ENCODE results near the gene ZNF469. TPM values are rescaled to one million over a fixed set of nuclear protein-coding genes. Genes with fewer than 3 reads are reported as not detected.

ZNF469 gene
- total and polyA plus RNA-seq, 9 of the 15 experiments (the other 6 are each of a cell fraction or from before 2014, with no cell fraction given) = 0.01 to 0.04 TPM; not detected in 7

DNA sequence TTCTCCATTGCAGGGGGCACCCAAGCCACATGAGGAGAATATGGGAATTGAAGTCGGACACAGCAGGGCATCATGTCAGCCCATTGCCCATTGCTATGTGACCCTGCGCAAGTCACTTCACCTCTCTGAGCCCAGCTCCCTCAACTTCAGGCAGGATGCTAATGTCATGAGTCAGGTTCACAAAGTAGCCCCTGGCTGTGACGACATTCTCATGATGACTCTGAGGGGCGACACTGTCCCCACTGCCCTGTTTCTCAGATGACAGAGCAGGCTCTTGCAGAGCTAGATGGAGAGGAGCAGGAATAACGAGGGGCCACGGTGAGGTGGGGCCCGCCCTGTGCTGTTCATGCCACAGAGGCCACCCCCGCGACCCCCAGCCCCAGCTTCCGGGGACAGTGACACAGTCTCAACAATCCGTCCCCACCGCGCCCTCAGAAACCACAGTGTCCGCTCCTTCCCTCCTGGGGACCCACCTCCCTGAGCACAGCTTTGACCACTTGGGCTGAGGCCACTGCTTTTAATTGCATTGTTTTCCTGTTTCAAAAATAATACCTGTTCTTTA, 13.2 kb upstream of the ZNF469 start:
- Histone ChIP-seq H3K4me3 (no peak overlapping the region), H3K27me3 (ENCODE audit: control insufficient read depth in 2 of 2, insufficient read depth in 2 of 2, low read length in 2 of 2) (peaks cover 7 to 51% of the 10 kb centered on the region in 2 experiments; a peak in 4 of 5 replicates), H3K9me1 (ENCODE audit: control insufficient read depth, insufficient read depth, low read length) (no peaks in the 10 kb centered on the region), H3K79me2 (ENCODE audit: control insufficient read depth, insufficient read depth, low read length) (no peaks in the 10 kb centered on the region), H3K36me3 (ENCODE audit: control insufficient read depth, insufficient read depth, low read length) (no peaks in the 10 kb centered on the region), H3K9ac (ENCODE audit: insufficient read depth in 1 of 2, low read depth in 2 of 2, low read length in 2 of 2) (no peak overlapping the region), H3K4me1 (replicated peaks in 1 of 2; ENCODE audit: control insufficient read depth in 2 of 2, insufficient read depth in 2 of 2, low read length in 2 of 2) (peaks cover 0 to under 1% of the 10 kb centered on the region in 2 experiments; a peak in 1 of 5 replicates), H2AFZ (ENCODE audit: low read depth, low read length) (no peak overlapping the region), H4K20me1 (replicated peaks; ENCODE audit: control insufficient read depth, insufficient read depth, low read length) (no peaks in the 10 kb centered on the region), H3K4me2 (ENCODE audit: insufficient read depth, low read length) (no peak overlapping the region), H3K9me3 (replicated peaks; ENCODE audit: control insufficient read depth, insufficient read depth, low read depth, low read length) (peaks cover 8% of the 10 kb centered on the region; the same call in 1 of the 2 replicates), H3K27ac (ENCODE audit: extremely low read depth, low read depth, low read length) (no peak overlapping the region)
- no TSS peak for BruUV-seq (replicated peaks)
- FAIRE-seq (no peak), ATAC-seq (no peak), DNase-seq (ENCODE audit: extremely low read depth in 1 of 4, low spot score in 3 of 4) (no peak)
- CTCF ChIA-PET (ENCODE audit: low intra/inter-chr PET ratio) = no interaction called here
- TF ChIP-seq KAT8 (IDR thresholded peaks at IDR 0.05; ENCODE audit: low read depth) (no peak), ZNF668 (CRISPR knock-in tag; IDR thresholded peaks at IDR 0.05) (no peak), GATAD2B (IDR thresholded peaks at IDR 0.05; ENCODE audit: borderline replicate concordance) (no peak), HDAC6 (IDR thresholded peaks at IDR 0.05; ENCODE audit: low read depth, low read length) (no peak), PTBP1 (IDR thresholded peaks at IDR 0.05; ENCODE audit: low read depth, low read length) (no peak), CHD2 (IDR thresholded peaks at IDR 0.05; ENCODE audit: low read depth, low read length) (no peak), MIER1 (IDR thresholded peaks at IDR 0.05; ENCODE audit: low read depth) (no peak), EP400 (IDR thresholded peaks at IDR 0.05) (no peak), MEF2D (tag; conservative IDR thresholded peaks at IDR 0.05; ENCODE audit: low read depth) (no peak), GATA2 (CRISPR knock-in tag; IDR thresholded peaks at IDR 0.05) (no peak)
- TF ChIP-seq, protein P1, sequence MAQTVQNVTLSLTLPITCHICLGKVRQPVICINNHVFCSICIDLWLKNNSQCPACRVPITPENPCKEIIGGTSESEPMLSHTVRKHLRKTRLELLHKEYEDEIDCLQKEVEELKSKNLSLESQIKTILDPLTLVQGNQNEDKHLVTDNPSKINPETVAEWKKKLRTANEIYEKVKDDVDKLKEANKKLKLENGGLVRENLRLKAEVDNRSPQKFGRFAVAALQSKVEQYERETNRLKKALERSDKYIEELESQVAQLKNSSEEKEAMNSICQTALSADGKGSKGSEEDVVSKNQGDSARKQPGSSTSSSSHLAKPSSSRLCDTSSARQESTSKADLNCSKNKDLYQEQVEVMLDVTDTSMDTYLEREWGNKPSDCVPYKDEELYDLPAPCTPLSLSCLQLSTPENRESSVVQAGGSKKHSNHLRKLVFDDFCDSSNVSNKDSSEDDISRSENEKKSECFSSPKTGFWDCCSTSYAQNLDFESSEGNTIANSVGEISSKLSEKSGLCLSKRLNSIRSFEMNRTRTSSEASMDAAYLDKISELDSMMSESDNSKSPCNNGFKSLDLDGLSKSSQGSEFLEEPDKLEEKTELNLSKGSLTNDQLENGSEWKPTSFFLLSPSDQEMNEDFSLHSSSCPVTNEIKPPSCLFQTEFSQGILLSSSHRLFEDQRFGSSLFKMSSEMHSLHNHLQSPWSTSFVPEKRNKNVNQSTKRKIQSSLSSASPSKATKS (CRISPR knock-in tag; IDR thresholded peaks at IDR 0.05) = no peak
- TF ChIP-seq, protein P2, sequence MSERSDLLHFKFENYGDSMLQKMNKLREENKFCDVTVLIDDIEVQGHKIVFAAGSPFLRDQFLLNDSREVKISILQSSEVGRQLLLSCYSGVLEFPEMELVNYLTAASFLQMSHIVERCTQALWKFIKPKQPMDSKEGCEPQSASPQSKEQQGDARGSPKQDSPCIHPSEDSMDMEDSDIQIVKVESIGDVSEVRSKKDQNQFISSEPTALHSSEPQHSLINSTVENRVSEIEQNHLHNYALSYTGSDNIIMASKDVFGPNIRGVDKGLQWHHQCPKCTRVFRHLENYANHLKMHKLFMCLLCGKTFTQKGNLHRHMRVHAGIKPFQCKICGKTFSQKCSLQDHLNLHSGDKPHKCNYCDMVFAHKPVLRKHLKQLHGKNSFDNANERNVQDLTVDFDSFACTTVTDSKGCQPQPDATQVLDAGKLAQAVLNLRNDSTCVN (CRISPR knock-in tag; IDR thresholded peaks at IDR 0.05) = no peak
- TF ChIP-seq, protein P3, sequence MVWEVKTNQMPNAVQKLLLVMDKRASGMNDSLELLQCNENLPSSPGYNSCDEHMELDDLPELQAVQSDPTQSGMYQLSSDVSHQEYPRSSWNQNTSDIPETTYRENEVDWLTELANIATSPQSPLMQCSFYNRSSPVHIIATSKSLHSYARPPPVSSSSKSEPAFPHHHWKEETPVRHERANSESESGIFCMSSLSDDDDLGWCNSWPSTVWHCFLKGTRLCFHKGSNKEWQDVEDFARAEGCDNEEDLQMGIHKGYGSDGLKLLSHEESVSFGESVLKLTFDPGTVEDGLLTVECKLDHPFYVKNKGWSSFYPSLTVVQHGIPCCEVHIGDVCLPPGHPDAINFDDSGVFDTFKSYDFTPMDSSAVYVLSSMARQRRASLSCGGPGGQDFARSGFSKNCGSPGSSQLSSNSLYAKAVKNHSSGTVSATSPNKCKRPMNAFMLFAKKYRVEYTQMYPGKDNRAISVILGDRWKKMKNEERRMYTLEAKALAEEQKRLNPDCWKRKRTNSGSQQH (CRISPR knock-in tag; IDR thresholded peaks at IDR 0.05) = no peak
- POLR2A ChIA-PET = no interaction called here
- in situ Hi-C loops (cut with MboI) = no loop called here
- 15% methylated on average over 13 of the region's 14 CpGs for WGBS (ENCODE audit: insufficient coverage, low coverage, missing lambda C conversion rate)
- intact Hi-C loops (cut with micrococcal nuclease) = loop anchor here (10.0 kb wide), 1 partner anchor 85 kb away; no protein-coding TSS in a partner anchor

Data from K562 (cell line).